ENCODE data around the gene MOCS1.

MOCS1 gene

DNA sequence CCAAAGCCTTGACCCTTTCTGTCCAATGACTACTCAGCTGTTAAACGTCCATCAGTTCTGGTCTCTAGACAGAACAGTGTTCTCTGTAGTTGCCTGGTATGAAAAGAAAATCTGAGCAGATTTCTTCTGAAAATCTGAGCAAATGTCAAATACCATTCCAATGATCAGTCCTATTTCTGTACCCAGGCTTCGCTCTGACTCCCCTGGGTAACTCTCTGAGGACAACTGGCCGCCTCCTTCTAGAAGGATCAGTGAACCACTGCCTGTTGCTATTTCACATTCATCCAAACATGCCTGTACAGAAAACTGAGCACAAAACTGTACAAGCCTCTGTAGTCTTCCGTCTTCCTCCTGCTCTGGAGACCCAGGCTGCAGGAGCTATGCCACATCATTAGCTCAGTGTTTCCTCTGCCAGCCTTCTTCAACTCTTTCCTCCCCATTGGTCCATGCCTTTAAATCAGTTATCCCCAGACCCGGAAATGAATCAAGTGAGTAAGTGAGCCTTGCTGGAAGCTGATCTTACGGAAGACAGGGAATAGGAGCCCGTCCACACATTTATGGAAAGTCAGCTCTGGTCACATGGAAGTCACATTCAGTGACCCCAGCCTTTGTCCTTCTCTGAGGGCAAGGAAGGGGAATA is 78.8 kb downstream of the MOCS1 start:
- Histone ChIP-seq H3K4me1 (ENCODE audit: control insufficient read depth, insufficient read depth, low read length, poor library complexity, severe bottlenecking) (peaks cover 18% of the 10 kb centered on the region), H3K27ac (ENCODE audit: low read depth, low read length, severe bottlenecking) (no peak overlapping the region), H3K4me3 (ENCODE audit: extremely low read depth, insufficient read depth, low read length, poor library complexity, severe bottlenecking) (no peak overlapping the region), H3K36me3 (ENCODE audit: control insufficient read depth, insufficient read depth, low read length) (peaks cover 21% of the 10 kb centered on the region), H3K9me3 (ENCODE audit: control insufficient read depth, low read length) (no peaks in the 10 kb centered on the region)
- WGBS, 2 experiments (ENCODE audit: insufficient coverage in 2 of 2): 94 to 95% methylated on average over 6 of the region's 7 CpGs
